Muscle of leg (tissue), 16 donors: ENCODE data around the gene RPS6KA5. TPM values are rescaled to one million over a fixed set of nuclear protein-coding genes. Genes with fewer than 3 reads are reported as not detected.
"Not testable (repeated sequence)": the region's sequence is repeated elsewhere in the genome, so short reads cannot be mapped to it uniquely, and the experiment has no call there.

Experiments used
- DNase-seq: peaks from one replicate; pipeline ENCODE4 v3.0.0; 2013
- H3K27ac ChIP-seq: one replicate; pipeline ENCODE4 v1.5.1; 2013; ENCODE audit warnings: mild to moderate bottlenecking, low read length, control low read depth
- H3K27me3 ChIP-seq: one replicate; pipeline ENCODE4 v1.6.1; 2013; ENCODE audit warnings: low read length; ENCODE audit not compliant: control insufficient read depth, insufficient read depth
- H3K36me3 ChIP-seq: one replicate; pipeline ENCODE4 v1.6.1; 2013; ENCODE audit warnings: low read length; ENCODE audit not compliant: control insufficient read depth, insufficient read depth
- H3K4me1 ChIP-seq: one replicate; pipeline ENCODE4 v1.6.1; 2013; ENCODE audit warnings: low read length; ENCODE audit not compliant: control insufficient read depth, insufficient read depth
- H3K4me3 ChIP-seq: one replicate; pipeline ENCODE4 v1.5.1; 2013; ENCODE audit warnings: low read length, control low read depth
- H3K9me3 ChIP-seq: replicated peaks from 2 replicates; pipeline ENCODE4 v1.6.1; 2013; ENCODE audit warnings: low read depth, low read length; ENCODE audit not compliant: control insufficient read depth
- WGBS: methylation state at CpG from one replicate; pipeline ENCODE4 v1.1.5; 2013; ENCODE audit warnings: missing lambda C conversion rate; ENCODE audit not compliant: insufficient coverage; 5-methylcytosine and 5-hydroxymethylcytosine counted together
- long read RNA-seq, 11 donors: transcript quantifications; one replicate each; lab custom pipeline, GENCODE V29; 2026
- polyA plus RNA-seq, 8 donors: library from polyadenylated mRNA; unstranded; fragments of 120-200 nt; gene quantifications; one replicate each; pipeline versions ENCODE4 v1.2.1 to v1.2.3, GENCODE V29; 2013; ENCODE audit warnings: inconsistent platforms in 1 of 8, low replicate concordance in 1 of 8; ENCODE audit not compliant: insufficient read length in 8 of 8, insufficient read depth in 1 of 8
- total RNA-seq: library from RNA; stranded (reverse); fragments of 120-200 nt; gene quantifications from one replicate; pipeline ENCODE4 v1.2.4, GENCODE V29; 2013

The RPS6KA5 gene
- total RNA-seq (6.2 TPM), polyA plus RNA-seq (1 to 10 TPM; 2.4 to 8.2 (median 7.0) TPM)
- long read RNA-seq, donor 1, full-length matches to known transcripts = 1 of 1 reads
- long read RNA-seq, donor 1, partial matches to known transcripts = 0 of 1 reads
- long read RNA-seq, donor 1, other reads (novel, unspliced or antisense) = 0 of 1 reads
- long read RNA-seq, donor 2 = 0 reads
- long read RNA-seq, donor 3 = 0 reads
- long read RNA-seq, donor 4 = 0 reads
- long read RNA-seq, donor 5, full-length matches to known transcripts = 2 of 2 reads
- long read RNA-seq, donor 5, partial matches to known transcripts = 0 of 2 reads
- long read RNA-seq, donor 5, other reads (novel, unspliced or antisense) = 0 of 2 reads
- long read RNA-seq, donor 6, full-length matches to known transcripts = 3 of 3 reads
- long read RNA-seq, donor 6, partial matches to known transcripts = 0 of 3 reads
- long read RNA-seq, donor 6, other reads (novel, unspliced or antisense) = 0 of 3 reads
- long read RNA-seq, donor 7, full-length matches to known transcripts = 2 of 2 reads
- long read RNA-seq, donor 7, partial matches to known transcripts = 0 of 2 reads
- long read RNA-seq, donor 7, other reads (novel, unspliced or antisense) = 0 of 2 reads
- long read RNA-seq, donor 8, full-length matches to known transcripts = 3 of 3 reads
- long read RNA-seq, donor 8, partial matches to known transcripts = 0 of 3 reads
- long read RNA-seq, donor 8, other reads (novel, unspliced or antisense) = 0 of 3 reads
- long read RNA-seq, donor 9 = 0 reads
- long read RNA-seq, donor 10, full-length matches to known transcripts = 2 of 2 reads
- long read RNA-seq, donor 10, partial matches to known transcripts = 0 of 2 reads
- long read RNA-seq, donor 10, other reads (novel, unspliced or antisense) = 0 of 2 reads
- long read RNA-seq, donor 11, full-length matches to known transcripts = 2 of 2 reads
- long read RNA-seq, donor 11, partial matches to known transcripts = 0 of 2 reads
- long read RNA-seq, donor 11, other reads (novel, unspliced or antisense) = 0 of 2 reads

- peak; percentile 100 for DNase-seq
- no peaks in the 10 kb centered on the region for H3K9me3 ChIP-seq
- H3K4me1 ChIP-seq = peaks cover 9% of the 10 kb centered on the region
- H3K36me3 ChIP-seq = no peaks in the 10 kb centered on the region
- peak within 1 kb of the TSS; percentile 100 for H3K4me3 ChIP-seq
- under 1% methylated on average over 63 of the region's 71 CpGs for WGBS
- no peaks in the 10 kb centered on the region for H3K27me3 ChIP-seq
- H3K27ac ChIP-seq = peak within 1 kb of the TSS; percentile 100
Measured at GRCh38 chr14:91060351-91061055, at the start of gene RPS6KA5. RPS6KA5 (minus strand) TSS chr14:91060641; CDS start chr14:91060434, 207 bp downstream.

DNA sequence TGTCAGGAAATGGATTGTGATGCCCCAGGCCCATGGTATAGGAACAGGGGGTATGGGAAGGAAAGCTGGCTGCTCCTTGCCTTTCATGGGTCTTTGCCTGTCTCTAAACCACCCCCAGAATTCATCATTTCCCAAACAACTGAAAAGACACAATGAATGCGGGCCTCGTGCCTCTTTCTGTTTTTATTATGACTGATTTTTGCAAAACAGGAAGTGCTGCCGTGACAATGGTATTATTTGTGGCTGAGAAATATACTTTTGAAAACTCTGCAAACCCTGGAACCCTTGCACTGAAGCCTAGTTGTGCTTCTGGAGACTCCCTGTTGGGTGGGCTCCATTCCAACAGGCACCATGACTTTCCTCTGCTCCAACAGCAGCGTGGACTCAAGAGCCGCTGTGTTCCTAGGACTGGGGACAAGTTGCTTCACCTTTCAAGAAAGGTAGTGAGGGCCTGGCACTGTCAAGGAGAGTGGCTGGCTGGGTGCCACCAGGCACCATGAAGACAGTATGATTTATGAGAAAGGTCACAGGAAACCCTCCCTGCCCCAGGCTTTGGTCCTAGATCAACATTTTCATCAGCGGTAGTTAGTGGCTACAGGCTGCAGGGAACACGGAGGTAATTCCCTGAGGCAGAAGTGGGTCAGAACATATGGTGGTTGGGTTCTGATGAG, 48.6 kb upstream of the RPS6KA5 start:
- Histone ChIP-seq H3K4me1 (peaks cover 11% of the 10 kb centered on the region), H3K36me3 (no peaks in the 10 kb centered on the region), H3K27me3 (no peaks in the 10 kb centered on the region), H3K4me3 (no peak overlapping the region), H3K9me3 (no peaks in the 10 kb centered on the region), H3K27ac (no peak overlapping the region)
- DNase-seq = no peak
- WGBS = no CpG with 5 or more reads among the region's 7 CpGs

GRCh38 chr14:91103116-91103515, 42.7 kb upstream of the RPS6KA5 start:
- peaks cover 3% of the 10 kb centered on the region for H3K4me1 ChIP-seq
- no peak overlapping the region for H3K4me3 ChIP-seq
- no peaks in the 10 kb centered on the region for H3K27me3 ChIP-seq
- H3K27ac ChIP-seq = no peak overlapping the region
- WGBS = 23% methylated on average over 7 of the region's 8 CpGs
- peak; percentile 53 for DNase-seq
- H3K9me3 ChIP-seq = no peaks in the 10 kb centered on the region
- H3K36me3 ChIP-seq = no peaks in the 10 kb centered on the region

- H3K9me3 ChIP-seq = no peaks in the 10 kb centered on the region
- no CpG with 5 or more reads among the region's 5 CpGs for WGBS
- no peaks in the 10 kb centered on the region for H3K36me3 ChIP-seq
- no peaks in the 10 kb centered on the region for H3K27me3 ChIP-seq
- H3K4me3 ChIP-seq = no peak overlapping the region
- DNase-seq = no peak
- peaks cover 7% of the 10 kb centered on the region for H3K4me1 ChIP-seq
- H3K27ac ChIP-seq = no peak overlapping the region
Measured at GRCh38 chr14:91100102-91100501, 39.7 kb upstream of the RPS6KA5 start.

DNA sequence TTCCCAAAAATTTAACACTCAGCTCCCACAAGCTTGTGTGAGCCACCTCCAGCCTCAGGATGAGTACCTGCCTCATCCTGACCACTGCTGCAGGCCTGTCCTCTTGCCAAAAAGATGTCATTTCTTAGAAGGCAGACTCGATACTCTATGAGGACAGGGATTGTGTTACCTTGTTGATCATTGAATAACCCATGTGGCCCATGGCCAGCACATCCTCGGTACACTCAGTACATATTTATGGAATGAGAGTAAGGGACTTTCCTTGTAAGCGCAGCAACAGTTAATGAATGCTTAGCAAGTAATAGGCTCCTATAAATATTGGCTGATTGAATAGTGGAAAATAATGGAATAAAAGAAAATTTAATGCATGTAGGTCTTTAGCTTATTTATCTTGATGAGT, 38.1 kb upstream of the RPS6KA5 start:
- WGBS = 40% methylated on average over 1 of the region's 3 CpGs
- Histone ChIP-seq H3K27me3 (no peaks in the 10 kb centered on the region), H3K27ac (no peak overlapping the region), H3K36me3 (no peaks in the 10 kb centered on the region), H3K4me3 (no peak overlapping the region), H3K9me3 (no peaks in the 10 kb centered on the region), H3K4me1 (peaks cover 10% of the 10 kb centered on the region)
- DNase-seq = no peak

GRCh38 chr14:91097657-91098056, 37.2 kb upstream of the RPS6KA5 start:
- H3K4me1 ChIP-seq, H3K36me3 ChIP-seq, H3K27ac ChIP-seq, H3K9me3 ChIP-seq, H3K4me3 ChIP-seq, H3K27me3 ChIP-seq, DNase-seq: not testable (repeated sequence)
- WGBS = 33% methylated on average over 1 of the region's 5 CpGs

DNA sequence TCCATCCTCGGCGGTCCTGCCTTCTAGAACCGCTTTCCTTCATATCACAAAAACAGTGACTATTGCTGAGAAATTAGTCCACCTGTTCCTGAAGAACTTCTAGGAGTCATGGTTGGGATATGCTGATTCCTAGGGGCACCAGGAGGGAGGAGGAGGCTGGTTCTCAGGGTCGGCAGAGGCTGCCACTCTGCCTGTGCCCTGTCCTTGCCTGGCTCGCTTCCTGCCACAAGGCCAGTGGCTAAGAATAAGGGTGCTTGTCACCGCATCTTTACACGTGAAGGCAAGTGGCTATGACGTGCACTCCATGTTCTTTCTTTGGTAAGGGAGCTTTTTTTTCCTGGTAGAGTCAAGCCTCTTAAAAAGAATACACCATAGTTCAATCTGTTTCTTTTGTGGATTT, 34.7 kb upstream of the RPS6KA5 start:
- 75% methylated on average over 3 of the region's 8 CpGs for WGBS
- Histone ChIP-seq H3K36me3 (no peaks in the 10 kb centered on the region), H3K4me1 (peaks cover 7% of the 10 kb centered on the region), H3K27ac (peak overlapping the region; percentile 55), H3K4me3 (no peak overlapping the region), H3K27me3 (no peaks in the 10 kb centered on the region), H3K9me3 (no peaks in the 10 kb centered on the region)
- no peak for DNase-seq

DNA sequence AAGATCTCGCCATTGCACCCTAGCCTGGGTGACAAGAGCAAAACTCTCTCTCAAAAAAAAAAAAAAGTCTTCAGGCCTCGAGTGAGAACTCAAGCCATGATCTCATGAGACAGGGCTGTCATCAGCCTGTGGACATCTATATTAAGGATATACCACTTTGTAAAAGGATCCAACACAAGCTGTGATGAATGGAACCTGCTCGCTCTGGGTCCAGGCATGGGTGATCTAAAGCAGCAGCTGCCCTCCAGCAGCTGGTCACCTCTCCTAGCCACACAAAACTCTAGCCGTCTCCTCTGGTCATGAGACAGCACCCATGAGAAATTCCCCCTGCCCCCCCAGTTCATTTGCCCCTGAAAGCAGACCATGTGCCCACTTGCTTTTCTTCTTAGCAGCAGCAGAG, 34.3 kb upstream of the RPS6KA5 start:
- H3K4me3 ChIP-seq = no peak overlapping the region
- H3K9me3 ChIP-seq = no peaks in the 10 kb centered on the region
- peaks cover 7% of the 10 kb centered on the region for H3K4me1 ChIP-seq
- 86% methylated on average over 1 of the region's 4 CpGs for WGBS
- H3K27ac ChIP-seq = peak overlapping the region; percentile 55
- no peaks in the 10 kb centered on the region for H3K27me3 ChIP-seq
- no peaks in the 10 kb centered on the region for H3K36me3 ChIP-seq
- DNase-seq = peak; percentile 64

GRCh38 chr14:91093743-91094472, 33.5 kb upstream of the RPS6KA5 start:
- H3K9me3 ChIP-seq, H3K4me1 ChIP-seq, H3K4me3 ChIP-seq, H3K36me3 ChIP-seq, H3K27me3 ChIP-seq, DNase-seq, H3K27ac ChIP-seq: not testable (repeated sequence)
- WGBS = 92% methylated on average over 4 of the region's 14 CpGs
